ENCODE measurements around the gene MOCS3.

MOCS3 gene, protein sequence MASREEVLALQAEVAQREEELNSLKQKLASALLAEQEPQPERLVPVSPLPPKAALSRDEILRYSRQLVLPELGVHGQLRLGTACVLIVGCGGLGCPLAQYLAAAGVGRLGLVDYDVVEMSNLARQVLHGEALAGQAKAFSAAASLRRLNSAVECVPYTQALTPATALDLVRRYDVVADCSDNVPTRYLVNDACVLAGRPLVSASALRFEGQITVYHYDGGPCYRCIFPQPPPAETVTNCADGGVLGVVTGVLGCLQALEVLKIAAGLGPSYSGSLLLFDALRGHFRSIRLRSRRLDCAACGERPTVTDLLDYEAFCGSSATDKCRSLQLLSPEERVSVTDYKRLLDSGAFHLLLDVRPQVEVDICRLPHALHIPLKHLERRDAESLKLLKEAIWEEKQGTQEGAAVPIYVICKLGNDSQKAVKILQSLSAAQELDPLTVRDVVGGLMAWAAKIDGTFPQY

DNA sequence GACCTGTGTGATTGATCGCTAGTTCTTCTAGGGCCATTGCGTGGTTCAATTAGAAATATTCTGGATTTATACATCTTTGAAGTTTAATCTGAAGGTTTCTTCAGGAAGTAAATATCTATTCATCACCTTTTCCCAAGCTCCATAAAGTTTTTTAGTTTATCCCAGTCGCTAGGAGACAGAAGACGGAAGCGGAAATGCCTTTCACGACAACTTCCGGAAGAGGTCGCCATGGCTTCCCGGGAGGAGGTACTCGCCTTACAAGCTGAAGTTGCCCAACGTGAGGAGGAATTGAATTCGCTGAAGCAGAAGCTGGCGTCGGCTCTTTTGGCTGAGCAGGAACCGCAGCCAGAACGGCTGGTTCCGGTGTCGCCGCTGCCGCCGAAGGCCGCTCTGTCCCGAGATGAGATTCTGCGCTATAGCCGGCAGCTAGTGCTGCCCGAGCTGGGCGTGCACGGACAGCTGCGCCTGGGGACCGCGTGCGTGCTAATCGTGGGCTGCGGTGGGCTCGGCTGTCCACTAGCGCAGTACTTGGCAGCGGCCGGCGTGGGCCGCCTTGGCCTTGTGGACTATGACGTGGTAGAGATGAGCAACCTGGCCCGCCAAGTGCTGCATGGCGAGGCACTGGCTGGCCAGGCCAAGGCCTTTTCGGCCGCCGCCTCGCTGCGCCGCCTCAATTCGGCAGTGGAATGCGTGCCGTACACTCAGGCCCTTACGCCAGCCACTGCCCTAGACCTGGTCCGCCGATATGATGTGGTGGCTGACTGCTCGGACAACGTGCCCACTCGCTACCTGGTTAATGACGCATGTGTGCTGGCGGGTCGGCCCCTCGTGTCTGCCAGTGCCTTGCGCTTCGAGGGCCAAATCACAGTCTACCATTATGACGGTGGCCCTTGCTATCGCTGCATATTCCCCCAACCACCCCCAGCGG, at the start of gene MOCS3:
Gene MOCS3 (plus strand): TSS at position 204 of the 928 bp plus-strand sequence. CDS start 25 bp downstream, at position 229.
- FAIRE-seq = peak; percentile 80

DNA sequence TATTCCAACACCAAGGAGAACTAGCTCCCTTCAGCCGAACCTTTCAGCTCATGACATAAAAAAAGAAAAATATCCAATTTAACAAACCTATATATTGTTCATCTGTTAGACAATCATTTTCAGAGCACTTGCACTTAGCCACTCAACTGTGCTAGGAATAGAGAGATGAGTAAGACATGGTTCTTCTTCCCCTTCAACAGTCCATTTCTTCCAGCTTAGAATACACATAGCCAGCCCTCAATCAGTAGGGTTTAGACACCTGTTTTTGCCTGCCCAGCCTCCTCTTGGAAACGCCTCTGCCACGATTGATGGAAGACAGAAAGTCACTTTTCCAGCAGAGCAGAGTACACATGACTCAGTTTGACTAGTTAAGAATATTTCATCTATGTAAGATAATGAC, 49.2 kb upstream of the MOCS3 start:
- no peak for FAIRE-seq

DNA sequence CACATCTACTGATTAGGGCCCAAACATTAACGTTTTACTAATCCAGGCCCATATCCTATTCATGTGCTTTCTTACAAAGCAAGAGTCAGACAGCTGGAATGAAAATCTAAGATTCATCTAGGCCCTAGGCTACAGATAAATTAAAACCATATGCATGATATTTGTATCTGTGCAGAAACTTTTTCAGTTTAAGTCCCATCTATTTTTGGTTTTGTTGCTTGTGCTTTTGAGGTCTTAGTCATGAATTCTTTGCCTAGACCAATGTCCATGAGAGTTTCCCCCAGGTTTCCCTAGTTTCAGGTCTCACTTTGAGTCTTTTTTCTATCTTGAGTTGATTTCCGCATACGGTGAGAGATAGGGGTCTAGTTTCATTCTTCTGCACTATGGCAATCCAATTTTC, 47.6 kb upstream of the MOCS3 start:
- no peak for FAIRE-seq

DNA sequence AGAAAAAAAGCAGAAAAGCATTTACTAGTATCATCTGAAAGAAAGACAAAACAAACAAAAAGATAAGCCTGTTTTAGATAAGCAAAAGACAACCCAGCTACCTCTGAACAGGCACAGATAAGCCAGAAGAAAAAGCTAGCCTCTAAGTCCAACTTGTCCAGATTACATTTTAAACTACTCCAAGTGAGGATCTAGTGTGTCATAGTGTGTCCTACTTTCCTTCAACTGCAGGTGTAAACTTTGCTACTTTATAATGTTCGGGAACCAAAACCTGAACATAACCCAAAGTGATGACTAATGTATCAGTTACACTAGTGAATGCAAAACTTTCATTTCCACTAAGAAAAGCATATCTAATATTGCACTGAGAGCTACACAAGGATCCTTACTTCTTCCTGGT, 46.9 kb upstream of the MOCS3 start:
- FAIRE-seq = no peak

DNA sequence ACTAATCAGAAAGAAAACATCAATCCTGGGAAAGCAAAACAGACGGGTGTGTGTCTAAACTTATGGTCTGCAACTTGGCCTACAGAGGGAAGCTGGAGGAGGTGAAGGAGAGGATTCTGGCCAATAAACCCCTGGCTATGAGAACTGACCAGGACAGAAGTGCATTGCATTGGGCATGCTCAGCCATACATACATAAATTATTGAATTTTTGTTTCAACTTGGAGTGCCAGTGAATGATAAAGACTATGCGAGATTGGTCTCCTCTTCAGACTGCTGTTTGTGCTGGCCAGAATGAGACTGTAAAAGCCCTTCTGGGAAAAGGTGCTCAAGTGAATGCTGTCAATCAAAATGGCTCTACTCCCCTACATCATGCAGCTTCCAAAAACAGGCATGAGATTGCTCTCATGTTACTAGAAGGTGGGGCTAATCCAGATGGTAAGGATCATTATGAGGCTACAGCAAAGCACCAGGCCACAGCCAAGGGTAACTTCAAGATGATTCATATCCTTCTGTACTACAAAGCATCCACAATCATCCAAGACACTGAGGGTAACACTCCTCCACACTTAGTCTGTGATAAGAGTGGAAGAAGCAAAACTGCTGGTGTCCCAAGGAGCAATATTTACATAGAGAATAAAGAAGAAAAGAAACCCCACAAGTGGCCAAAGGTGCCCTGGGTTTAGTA, 44.8 kb upstream of the MOCS3 start:
- no peak for FAIRE-seq

DNA sequence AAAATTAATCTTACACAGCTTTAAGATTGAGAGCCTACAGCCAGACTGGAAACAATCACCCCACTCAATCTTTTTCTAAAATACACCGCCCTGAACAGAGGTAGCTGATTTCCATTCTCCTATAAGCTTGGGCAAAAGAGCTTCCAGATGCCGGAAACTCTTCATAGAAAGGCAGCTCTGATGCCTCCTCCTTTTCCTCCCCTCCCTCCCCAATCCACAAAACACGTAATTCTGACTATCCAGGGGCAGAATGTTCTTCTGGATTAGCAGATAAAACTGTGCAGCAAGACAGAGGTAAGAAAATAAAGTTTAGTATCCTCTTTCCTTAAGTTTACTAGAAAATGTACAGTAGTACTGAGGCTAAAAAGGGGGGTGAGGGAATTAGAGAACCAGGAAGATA, 43.2 kb upstream of the MOCS3 start:
- no peak for FAIRE-seq

DNA sequence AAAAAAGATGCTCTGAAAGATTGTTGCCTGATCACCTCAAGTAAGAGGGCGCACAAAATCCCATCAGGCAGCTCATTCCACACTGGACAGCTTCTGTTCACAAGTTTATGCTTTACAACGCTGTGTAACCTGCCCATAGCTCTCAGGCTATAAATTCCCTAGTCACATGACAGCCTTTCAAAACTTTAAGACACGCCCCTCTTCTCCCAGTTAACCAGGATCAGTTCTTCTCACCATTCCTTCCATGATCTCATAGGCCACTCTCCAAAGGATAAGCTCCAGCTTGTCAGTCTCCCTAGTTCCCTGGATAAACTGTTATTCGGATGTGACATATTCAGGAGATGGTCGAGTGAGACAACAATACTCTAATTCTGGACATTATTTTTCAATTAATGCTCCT, 42.4 kb upstream of the MOCS3 start:
- no peak for FAIRE-seq

DNA sequence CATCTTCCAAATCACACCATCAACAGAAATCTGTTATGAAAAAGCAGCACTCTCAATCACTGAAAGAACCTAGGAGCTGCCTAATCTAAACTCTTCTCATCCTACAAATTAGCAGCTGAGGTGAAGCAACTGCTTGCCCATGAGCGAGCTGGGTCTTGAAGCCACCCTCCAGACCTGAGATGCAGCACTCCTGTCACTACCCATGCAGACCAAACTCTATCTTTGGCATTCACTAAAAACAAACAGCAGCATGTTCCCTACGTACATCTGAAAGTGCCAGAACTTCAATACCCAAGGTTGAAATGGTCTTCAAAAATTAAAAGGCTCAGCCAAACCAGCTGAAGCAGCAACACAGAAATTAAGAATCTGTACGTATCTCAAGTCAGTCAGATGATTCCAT, 41.7 kb upstream of the MOCS3 start:
- no peak for FAIRE-seq

DNA sequence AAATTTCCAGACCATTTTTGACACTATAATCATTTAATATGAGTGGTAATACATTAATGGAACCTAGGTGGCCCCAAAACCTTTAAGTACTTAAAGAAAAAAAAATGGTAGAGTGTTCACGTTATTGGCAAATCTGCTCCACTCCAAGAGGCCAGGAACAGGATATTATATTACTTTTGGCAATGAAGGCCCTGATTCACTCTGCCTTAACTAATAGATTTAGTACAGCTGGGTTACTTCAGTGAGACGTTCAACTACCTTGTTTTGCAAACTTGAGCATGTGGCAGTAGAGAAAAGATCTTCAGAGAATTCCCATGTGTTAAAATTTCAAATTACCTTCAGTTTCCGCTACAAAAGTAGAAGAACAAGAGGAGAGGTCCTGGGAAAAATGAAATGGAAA, 40.2 kb upstream of the MOCS3 start:
- FAIRE-seq = no peak

DNA sequence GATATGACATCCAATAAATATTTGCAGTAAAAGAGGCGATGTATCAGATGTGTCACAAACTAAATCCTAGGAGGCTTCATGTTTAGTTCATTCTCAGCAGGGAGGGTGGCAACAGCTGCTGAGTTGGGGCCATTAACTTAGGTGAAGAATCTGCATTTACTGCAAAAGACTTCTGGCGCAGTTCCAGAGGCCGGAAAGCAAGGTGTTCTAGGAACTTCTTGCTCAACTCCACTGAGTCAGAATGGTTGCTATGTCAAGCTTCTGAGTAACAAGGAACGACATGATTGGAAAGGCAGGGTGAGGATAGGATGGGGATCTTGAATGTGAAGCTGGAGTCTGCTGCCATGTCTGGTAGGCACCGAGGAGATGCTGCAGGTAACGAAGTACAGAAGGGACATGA, 39.1 kb upstream of the MOCS3 start:
- no peak for FAIRE-seq

DNA sequence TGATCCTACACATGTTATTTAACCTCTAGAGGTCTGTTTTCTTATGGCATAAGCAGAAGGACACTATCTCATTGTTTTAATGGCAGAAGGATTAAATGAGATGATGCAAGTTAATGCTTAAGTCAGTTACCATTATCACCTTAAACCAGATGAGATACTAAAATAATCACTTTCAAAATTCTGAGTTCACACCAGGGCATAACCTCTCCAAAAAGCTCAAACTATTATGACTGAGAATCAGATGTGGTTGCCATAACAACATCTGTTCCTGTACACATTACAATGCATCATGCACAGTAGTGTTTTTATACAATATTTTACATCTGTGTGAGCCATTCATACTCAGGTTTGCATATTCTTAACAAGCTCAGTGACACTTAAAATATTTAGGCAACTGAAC, 37.6 kb upstream of the MOCS3 start:
- FAIRE-seq = no peak

DNA sequence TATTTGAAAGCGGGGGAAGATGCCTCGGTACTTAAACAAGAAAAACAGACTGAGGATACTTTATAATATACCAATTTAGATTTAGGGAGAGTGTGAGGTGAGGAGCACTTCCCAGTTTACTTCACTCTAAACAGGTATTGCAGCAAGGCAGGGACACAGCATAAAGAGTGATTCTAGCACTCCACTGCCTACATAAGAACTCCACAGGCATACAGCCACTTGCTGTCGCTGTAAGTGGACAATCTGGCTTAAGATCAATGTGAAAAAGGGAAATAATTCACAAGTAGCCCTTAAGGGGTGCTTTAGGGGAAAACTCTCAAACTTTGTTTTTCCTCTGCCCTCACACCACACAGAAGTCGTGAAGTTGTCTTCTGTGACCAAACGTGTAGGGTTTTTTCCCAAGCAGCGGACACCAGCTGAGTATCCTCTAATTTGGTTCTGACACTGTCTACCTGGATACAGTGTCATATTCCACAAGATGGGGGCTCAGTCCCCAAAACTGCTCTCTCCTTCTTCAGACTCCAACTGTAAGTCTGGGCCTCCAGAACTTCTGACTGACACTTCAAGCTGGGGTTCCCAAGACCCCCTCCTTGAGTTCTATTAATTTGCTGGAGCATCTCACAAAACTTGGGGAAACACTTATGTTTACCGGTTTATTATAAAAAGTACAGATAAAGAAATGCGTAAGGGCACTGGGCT, 36.7 kb upstream of the MOCS3 start:
- FAIRE-seq = no peak

DNA sequence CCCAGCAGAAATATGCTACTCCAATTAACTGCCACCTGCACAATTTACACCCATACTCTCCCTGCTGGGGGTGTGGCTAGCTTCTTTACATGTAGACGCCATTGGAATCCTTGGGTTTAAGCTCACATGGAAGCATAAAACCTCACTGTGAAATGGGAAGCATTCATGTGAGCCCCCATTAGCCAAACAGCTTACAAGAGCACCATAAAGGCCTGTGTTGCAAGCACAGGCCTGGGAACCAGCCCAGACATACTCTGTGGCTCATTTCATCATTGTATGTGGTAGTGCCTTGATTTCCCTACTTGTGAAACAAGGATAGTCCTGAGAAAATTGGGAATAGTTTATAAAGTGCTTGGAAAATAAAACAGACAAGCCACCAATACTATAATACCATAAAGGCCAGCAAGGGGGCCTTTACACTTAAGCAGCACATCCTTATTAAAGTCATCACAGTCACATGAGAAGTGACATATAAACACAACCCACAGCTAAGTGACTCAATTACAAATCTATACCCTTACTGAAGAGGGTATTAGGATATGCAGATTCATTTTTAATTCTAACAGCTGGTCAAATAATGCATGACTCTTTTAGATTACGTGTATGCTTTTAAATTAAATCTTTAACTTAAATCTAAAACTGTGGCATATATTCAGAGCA, 34.2 kb upstream of the MOCS3 start:
- no peak for FAIRE-seq

DNA sequence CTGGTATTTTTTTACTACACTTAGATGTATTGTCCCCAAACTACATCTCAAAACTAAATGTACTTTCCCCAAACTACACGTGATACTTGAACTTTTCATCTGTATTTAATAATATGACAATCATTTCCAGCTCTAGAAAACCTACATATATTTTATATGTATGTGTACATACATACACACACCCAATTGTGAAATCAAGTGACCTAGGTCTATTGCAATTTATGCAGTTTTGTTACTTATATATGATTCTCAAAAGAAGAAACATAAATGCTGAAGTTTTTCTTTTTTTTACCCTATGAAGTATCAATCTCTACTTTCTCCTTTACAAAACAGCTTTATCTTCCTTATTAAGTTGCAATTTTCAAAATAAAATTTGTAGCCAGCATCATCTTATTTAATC, 32.1 kb upstream of the MOCS3 start:
- peak; percentile 66 for FAIRE-seq

DNA sequence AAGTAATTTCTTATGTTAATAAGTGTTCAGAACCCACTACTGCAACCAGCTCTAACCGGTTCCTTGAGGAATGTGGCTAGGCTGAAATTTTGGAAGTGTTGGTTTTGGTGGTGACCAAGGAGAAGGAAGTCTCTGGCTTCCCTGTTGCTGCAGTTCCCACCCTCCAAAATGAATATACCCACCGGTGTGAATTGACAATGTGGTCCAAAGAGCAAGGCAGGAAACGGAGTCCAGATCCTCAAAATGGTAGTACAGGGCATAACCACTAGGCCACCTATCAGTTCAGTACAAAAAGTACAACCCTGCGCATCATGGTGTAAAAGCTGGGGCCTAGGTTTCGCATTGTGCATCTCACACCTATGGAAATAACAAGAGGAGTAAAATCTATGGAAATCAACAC, 30.1 kb upstream of the MOCS3 start:
- no peak for FAIRE-seq

DNA sequence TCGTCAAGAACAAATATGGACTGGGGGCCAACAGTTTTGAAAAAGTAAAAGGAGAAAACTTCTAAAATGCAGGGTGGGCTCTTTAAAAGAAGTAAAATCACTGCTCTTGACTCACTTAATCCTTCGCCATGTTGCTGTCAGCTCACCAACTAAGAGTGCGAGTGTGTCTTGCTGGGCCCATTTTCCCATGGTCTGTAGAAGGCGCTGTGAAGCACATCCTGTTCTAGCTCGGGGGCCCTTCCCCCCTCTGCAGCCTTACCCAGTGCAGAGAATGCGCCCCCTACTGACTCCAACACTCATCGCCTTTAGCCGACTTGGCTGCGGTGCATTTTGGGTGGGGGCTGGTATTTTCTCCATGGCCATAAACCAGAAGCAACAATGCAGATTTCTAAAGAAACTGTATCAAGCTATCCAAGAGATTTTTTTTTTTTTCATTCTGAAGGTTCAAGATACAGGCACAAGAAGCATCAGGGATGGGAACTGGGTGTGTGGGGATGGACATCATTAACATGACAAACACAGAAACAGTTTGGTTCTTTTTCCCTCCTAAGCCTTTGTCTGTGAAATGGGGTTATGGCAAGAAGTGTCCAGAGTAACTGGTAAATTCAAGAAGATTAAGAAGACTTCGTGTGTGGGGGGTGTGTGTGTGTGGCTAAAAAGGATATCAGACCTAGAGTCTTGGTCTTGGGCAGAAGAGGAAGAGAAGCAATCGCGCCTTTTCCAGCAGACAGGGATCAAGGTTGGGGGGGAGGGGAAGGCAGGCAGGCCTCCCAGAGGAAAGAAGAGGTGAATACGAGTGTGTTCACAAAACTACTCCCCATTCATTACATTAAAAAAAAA, 29.1 kb upstream of the MOCS3 start:
- FAIRE-seq = peak; percentile 81

DNA sequence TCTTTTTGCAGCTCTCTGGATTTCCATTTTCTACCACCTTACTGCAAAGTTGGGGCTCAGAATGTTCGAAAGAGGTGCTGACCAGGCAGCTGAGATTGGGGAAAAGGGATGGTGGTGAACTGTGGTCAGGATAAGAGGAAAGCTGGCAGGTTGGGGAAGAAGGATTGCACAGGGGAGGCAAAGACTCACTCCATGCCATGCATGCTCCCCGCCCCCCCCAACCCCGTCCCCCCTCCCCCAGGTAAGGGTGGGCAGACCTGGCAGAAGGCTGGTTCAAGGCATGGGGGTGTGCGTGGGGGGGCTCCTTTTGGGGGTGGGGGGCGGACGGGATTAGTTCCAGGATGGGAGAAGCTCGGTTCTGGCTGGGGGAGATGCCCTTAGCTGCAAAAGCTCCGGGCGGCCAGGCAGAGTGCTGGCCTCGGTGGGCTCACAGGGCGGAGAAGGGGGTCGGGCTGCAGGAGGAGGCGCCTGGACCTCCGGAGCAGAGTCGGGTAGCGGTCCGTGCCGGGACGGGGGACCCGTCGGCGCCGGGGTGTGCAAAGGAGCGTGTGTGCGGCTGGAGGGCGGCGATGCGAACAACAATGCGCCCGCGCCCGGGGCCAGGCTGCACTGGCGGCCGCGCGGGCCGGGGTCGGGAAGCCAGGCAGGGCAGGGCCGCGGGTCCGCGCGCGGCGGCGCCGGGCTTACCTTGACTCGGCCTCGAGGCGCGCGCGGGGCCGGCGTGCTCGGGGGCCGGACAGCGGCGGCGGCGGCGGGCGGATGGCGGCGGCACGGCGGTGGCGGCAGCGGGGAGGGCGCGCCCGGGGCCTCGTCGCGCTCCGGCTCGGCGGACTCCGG, 28.3 kb upstream of the MOCS3 start:
- FAIRE-seq = no peak

DNA sequence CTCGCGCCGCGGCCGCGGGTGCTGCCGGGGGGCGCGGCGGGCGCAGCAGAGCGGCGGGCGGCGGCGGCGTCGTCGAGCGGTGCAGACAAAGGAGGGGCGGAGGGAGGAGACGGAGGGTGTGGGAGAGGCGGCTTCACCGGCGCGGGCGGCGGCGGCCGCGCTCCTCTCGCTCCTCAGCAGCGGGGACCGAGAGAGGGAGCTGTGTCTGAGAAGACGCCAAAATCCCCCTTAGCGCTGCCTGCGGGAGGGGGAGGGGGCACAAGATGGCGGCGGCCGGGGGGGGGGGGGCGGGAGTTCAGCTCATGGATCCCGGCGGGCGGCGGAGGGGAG, 27.7 kb upstream of the MOCS3 start:
- no peak for FAIRE-seq

DNA sequence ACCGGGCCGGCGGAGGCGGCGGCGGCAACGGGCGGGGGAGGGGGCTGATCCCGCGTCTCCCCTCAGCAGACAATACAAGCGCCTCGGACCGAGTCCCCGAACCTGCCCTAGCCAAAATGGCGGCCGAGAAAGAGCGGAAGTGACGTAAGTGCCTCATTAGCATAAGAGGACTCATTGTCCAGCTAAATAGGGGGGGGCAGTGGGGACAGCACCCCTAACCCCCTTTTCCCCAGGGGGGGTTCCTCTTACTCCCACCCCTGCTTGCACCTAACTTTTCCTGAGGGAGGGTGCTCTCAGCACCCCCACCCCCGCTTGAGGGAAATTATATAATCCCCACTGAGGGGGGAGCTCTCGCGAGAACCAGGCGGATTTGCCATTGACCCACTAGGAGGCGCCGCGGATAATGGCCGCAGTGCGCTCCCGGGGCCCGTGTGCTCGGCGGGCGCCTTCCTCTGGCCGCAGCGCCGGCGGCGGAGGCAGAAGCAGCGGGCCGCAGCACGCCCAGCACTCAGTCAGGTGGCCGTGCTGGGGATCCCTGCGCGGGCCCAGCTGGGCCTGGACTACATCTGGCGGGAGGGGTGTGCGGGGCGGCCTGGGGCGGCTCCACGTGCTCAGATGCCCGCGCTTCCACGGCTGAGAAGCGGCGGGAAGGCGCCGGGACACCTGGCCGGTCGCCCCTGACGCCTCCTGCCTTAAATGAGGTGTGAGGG, 27.2 kb upstream of the MOCS3 start, which contains the start of gene ADNP:
Gene ADNP (minus strand): TSS at position 132 of the 710 bp plus-strand sequence. CDS start 27,441 bp downstream, outside the sequence.
- FAIRE-seq = no peak
